Activated naive CD4-positive, alpha-beta T cell (primary cell): Measurements from ENCODE around the gene PRAMEF7.
"Not testable (repeated sequence)": the region's sequence is repeated elsewhere in the genome, so short reads cannot be mapped to it uniquely, and the experiment has no call there.

ENCODE experiments used
- DNase-seq, 4 experiments: peaks; one replicate each; lab custom pipeline; 2025; lab: John Stamatoyannopoulos, UW

The PRAMEF7 gene

DNA sequence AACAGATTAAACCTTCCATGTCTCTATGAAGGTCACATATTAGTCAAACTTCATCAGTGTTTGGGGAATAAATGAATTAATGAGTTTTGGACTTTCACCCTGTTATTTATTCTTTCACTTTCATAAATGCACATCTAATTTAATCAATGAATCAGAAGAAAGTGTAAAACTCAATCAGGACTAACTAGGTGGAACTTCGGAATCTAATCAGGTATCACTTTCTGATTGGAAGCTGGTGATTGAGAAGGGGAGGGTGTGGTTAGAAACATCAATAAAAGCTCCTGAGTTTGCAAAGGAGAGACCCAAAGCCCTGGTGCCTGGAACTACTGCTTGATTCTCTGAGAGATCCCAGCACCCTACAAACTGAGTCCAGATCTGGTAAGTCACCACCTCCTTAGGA lies at the start of gene PRAMEF7:
Gene PRAMEF7, plus strand, starts transcription at position 301 of the 400 bp plus-strand sequence. CDS start 1,083 bp downstream, outside the sequence.
- not testable (repeated sequence) for DNase-seq

DNA sequence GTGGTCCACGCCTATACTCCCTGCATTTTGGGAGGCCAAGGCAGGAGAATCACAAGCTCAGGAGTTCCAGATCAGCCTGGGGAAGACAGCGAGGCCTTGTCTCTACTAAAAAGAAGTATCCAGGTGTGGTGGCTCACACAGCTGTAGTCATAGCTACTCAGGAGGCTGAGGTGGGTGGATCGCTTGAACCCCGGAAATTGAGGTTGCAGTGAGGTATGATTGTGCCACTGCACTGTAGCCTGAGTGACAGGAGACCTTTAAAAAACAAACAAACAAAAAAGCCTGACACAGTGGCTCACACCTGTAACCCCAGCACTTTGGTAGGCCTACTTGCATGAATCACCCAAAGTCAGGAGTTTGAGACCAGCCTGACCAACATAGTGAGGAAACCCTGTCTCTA lies 38.0 kb upstream of the PRAMEF7 start:
- DNase-seq = not testable (repeated sequence)

DNA sequence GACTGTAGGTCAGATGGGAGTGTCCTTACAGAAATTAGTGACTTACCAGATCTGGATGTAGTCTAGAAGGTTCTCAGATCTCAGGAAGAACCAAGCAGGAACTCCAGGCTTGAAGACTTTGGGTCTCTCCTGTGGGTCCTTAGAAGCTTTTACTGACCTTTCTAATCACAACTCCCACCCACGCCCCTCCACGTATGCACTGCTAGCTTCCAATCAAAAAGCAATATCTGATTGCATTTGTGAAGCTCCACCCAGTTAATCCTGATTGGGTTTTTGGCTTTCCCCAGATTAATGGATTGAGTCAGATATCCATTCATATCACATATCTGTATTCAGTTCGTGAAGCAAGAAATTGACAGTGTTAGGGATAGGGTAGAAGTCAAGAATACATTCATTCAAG lies 30.3 kb upstream of the PRAMEF7 start, which contains the start of gene PRAMEF4:
Gene PRAMEF4, minus strand, starts transcription at position 101 of the 400 bp plus-strand sequence. CDS start 2,807 bp downstream, outside the sequence.
- DNase-seq = not testable (repeated sequence)

DNA sequence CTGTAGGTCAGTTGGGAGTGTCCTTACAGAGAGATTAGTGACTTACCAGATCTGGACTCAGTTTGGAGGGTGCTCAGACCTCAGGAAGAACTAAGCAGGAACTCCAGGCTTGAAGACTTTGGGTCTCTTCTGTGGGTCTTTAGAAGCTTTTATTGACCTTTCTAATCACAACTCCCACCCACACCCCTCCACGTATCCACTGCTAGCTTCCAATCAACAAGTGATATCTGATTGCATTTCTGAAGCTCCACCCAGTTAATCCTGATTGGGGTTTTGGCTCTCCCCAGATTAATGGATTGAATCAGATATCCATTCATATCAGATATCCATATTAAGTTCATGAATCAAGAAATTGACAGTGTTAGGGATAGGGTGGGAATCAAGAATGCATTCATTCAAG lies 18.2 kb upstream of the PRAMEF7 start, which contains the start of gene PRAMEF10:
Gene PRAMEF10, minus strand, starts transcription at position 101 of the 400 bp plus-strand sequence. CDS start 2,423 bp downstream, outside the sequence.
- not testable (repeated sequence) for DNase-seq

DNA sequence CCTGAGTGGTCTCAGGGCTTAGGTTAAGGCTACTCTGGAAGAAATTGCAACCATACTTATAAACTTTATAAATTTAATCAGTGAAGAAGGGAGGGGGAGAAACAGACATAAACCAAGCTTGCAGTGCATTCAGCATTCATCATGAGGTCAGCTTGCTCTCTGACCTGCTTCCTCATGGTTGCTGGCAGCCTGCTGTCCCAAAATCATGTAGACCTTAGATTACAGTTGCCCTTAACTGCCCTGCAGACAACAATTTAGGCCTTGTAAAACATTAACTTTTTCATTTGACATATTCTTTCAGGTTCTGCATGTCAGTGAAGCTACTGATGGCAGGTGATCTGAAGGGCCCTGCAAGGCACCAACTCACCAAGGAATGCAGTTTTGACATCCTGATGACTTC lies 17.2 kb upstream of the PRAMEF7 start:
- not testable (repeated sequence) for DNase-seq

DNA sequence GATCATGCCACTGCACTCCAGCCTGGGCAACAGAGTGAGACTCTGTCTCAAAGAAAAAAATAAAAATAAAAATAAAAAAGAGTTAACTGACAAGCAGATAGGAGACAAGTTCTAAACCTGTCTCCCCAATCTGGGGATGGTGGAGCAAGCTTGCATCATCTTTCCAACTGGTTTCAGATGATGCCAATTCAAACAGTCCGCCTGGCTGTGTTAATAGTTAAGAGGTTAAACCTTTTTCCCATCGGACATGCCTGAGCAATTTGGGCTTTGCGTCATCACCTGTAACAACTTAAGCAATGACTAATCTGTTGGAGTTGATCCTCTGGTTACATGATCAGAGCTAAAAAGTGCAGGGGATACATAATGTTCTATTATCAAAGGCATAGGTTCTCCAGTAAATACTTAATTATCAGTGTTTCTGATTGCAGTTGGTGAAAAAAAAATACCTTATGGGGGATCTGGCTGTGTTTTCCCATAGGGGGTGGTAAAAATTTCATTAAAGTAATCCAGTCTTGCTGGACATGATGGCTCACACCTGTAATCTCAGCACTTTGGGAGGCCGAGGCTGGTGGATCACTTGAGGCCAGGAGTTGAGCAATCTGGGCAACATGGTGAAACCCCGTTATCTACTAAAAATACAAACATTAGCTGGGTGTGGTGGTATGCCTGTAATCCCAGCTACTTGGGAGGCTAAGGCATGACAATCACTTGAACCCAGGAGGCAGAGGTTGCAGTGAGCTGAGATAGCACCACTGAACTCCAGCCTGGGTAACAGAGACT lies 12.4 kb upstream of the PRAMEF7 start:
- DNase-seq = not testable (repeated sequence)

DNA sequence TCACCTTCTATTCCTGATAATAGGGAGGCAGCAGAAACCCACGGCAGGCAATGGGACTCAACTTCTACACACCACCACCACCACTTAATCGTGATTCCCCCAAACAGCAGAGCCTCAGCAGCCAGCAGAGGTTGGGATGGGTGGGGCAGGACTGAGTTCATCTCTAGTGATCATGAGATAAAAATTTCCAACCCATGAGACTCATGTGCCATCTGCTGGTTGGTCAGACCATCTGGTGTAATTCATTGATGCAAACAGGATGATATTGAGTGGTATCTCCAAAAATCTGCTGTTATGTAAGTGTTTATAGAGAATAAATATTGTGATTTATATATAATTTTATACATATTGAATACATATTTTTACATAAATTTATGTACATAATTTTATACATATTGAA lies 5.3 kb downstream of the PRAMEF7 start:
- not testable (repeated sequence) for DNase-seq

DNA sequence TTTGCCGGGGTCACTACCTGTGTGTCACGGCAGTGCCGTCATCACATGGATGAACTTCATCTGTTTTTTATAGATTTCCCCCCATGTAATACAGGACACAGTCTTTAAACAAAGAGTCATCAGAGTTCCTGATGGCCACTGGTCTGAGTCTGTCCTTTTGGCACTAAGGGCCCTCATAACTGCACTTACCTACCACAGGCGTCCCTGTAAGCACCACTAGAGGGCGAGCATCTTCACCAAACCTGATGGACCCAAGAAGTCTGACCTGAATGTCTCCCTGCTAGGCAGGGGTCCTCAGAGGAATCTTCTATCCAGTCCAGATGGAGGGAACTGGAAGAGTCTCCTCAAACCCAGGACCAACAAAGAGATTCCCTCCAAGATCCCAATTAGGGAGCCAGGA lies 8.0 kb downstream of the PRAMEF7 start:
- DNase-seq = not testable (repeated sequence)

DNA sequence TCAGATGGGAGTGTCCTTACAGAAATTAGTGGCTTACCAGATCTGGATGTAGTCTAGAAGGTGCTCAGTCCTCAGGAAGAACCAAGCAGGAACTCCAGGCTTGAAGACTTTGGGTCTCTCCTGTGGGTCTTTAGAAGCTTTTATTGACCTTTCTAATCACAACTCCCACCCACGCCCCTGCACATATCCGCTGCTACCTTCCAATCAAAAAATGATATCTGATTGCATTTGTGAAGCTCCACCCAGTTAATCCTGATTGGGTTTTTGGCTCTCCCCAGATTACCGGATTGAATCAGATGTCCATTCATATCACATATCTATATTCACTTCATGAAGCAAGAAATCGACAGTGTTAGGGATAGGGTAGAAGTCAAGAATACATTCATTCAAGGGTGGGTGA lies 31.1 kb downstream of the PRAMEF7 start, which contains the start of gene PRAMEF6:
Gene PRAMEF6, minus strand, starts transcription at position 101 of the 400 bp plus-strand sequence. CDS start 5,062 bp downstream, outside the sequence.
- DNase-seq = not testable (repeated sequence)
